T-helper 22 cell (primary cell): Measurements from ENCODE around the gene BOLA1.
"Not testable (repeated sequence)": the region's sequence is repeated elsewhere in the genome, so short reads cannot be mapped to it uniquely, and the experiment has no call there.

Experiments used
- DNase-seq: peaks from one replicate; pipeline ENCODE4 v3.0.0-alpha.2; 2020; ENCODE audit warnings: low read depth

Gene BOLA1

GRCh38 chr1:149931212-149931790, 31.9 kb downstream of the BOLA1 start:
- no peak for DNase-seq

DNA sequence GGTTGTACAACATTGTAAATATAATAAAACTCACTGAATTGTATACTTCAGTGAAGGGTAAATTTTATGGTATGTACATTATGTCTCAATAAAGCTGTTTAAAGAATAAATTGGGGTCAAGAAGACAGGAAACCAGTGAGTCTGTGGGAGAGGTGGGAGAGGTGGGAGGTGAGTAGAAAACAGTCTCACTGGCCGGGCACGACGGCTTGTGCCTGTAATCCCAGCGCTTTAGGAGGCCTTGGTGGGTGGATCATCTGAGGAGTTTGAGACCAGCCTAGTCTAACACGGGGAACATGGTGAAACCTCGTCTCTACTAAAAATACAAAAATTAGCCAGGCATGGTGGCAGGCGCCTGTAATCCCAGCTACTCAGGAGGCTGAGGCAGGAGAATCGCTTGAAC, 33.1 kb downstream of the BOLA1 start:
- no peak for DNase-seq

GRCh38 chr1:149933208-149933607, 33.8 kb downstream of the BOLA1 start:
- no peak for DNase-seq

DNA sequence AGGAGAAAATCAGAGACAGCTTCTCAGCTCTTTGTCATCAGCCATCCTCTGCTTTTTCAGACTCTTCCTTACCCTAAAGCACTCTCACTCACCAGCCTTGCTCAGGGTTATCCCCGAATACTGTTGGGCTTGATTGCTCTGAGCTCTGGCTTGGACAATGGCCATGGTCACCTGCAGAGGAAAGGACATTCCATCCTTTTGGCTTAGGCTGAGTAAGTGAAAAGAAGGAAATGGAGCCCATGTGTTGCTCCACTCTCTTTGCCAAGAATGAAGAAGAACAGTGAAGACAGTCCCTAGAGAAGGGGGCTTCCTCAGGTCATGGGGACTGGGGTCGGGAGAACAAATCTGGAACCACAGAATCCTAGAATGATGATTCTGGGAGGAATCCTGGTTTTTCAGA, 35.0 kb downstream of the BOLA1 start:
- DNase-seq, result no peak

- no peak for DNase-seq
Observed at GRCh38 chr1:149936170-149936991, 37.0 kb downstream of the BOLA1 start, which contains the start of gene MTMR11. MTMR11 (minus strand) TSS chr1:149936879; CDS start chr1:149936647, 232 bp downstream.

DNA sequence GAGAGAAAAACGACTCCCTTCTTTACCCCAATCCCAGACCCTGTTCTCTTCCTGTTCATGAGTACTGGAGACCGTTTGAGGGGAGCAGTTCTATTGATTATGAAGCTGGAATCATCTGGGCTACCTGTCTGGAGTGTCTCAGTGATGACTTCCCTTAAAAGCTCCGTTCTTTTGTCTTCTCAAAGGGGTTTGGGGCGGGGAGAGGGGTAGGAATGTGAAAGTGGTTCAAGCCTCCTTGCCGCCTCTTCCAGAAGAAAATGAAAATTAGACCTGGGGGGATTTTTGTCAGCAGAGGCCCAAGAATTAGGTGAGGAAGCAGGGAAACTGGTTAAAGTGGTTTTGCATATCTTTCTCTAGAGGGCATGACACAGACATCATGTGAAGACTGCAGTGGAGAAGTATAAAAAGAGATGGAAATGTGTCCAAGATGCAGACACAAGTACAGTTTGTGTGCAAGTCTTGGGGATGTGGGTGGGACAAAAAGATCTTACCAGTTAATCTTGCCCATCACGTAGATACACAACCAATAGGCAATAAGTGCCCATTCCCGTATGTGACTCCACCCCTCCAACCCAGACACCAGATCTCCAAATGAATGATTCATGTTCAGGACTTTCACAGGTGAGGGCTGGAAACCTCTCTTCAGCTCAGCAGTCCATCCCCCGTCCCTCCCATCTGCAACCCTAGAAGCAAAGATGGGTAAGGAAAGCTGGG, 37.8 kb downstream of the BOLA1 start:
- no peak for DNase-seq

- DNase-seq, result no peak
Observed at GRCh38 chr1:149937759-149938158, 38.4 kb downstream of the BOLA1 start.

GRCh38 chr1:149938668-149939003, 39.3 kb downstream of the BOLA1 start:
- not testable (repeated sequence) for DNase-seq

DNA sequence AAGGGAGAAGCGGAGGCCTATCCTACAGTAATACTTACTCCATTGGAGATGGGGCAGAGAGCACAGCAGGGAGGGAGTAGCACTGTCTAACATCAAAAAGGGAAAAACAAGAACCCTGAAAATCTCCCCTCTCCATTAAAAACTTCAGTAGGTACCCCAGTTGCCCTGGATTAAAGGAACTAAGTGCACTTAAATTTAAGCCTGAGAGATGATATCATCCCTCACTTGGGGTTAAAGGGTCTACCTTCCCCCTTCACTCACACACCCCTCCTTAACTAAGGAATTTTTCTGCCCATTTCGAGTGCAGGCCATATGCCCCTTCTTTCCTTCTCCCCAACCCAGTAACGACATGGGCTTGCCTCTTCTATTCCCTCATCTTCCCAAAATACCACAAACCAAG, 41.1 kb downstream of the BOLA1 start:
- no peak for DNase-seq

DNA sequence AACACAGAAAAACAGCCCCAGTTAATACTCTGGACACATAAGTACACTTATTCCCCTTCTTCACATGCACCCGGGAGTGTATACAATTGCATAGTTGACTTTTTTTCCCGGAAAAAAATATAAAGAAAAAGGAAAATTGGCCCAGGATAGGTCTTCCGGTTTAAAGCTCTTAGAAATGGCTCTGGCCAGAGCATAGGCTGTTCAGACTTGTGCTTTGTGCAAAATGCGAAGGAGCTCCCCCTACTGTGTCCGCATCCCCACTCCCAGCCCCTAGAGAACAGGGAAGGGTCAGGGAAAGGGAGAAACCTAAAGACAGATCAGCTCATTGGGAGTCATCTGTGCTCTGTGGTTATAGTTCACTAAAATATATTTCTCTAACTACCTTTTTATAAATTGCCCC, 42.8 kb downstream of the BOLA1 start:
- DNase-seq, result no peak

- DNase-seq, result no peak
Observed at GRCh38 chr1:149942885-149943284, 43.5 kb downstream of the BOLA1 start.

DNA sequence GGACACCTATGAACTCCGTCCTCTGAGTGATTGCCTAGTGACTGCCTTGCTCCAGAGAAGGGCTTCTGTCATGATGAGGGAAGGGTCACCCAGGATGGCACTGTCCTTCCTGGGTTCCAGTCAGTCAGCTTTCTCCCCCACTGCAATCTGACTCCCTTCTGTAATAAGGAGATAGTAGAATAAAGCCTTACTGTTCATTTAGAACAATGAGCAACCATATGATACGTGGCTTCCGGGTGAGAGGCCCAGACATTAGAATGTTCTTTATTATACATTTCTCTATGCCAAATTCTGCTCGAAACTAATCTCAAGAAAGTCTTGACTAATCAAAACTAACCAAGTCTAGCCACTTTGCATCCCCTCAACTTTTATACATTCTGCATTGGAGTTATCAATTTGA, 45.8 kb downstream of the BOLA1 start:
- DNase-seq, result no peak

DNA sequence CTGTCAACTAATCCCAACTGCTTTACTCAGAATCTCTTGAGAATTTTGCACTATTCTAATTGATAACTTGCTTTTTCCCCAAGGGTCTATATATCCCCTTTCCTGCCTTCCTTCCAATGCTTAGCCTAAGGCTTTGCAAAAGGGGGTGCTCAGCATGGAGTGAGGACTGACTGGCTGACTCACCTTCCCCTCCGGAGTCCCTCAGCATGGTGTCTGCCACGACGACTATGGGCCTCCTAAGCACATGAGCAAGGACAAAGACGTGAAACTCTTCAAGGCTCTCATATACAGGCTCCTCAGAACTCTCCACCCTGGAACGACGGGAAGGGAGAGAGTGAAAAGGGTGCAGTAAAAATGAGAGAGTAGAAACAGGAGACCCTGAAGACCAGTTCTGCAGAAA, 50.5 kb downstream of the BOLA1 start:
- DNase-seq, result no peak
